Panc1 (cell line): ENCODE measurements around the gene DGKK. TPM values are rescaled to one million over a fixed set of nuclear protein-coding genes. Genes with fewer than 3 reads are reported as not detected.

Source experiments
- ATAC-seq: fragments of 200-7000 bp; cut with Tn5 transposase; 2 replicates; pipeline ENCODE4 v1.9.1; 2020; ENCODE audit warnings: mild to moderate bottlenecking, moderate library complexity
- BruUV-seq: library from RNA; stranded (reverse); fragments of 400-500 nt; replicated peaks from 2 replicates; lab custom pipeline; 2021; lab: Mats Ljungman, UMichigan
- CTCF ChIA-PET: fragments of 300-600 bp; sonication (Branson Sonifier 250); formaldehyde crosslinking; loops from one replicate; lab custom pipeline; 2022; ENCODE audit warnings: antibody characterized with exemption; lab: Charles Lee
- POLR2A ChIA-PET: fragments of 300-600 bp; sonication (Branson Sonifier 250); formaldehyde crosslinking; loops from one replicate; lab custom pipeline; 2022; ENCODE audit warnings: antibody characterized with exemption; lab: Charles Lee
- DNase-seq: peaks from one replicate; pipeline ENCODE4 v3.0.0-alpha.2; 2010; ENCODE audit warnings: low read depth, low spot score
- H3K27ac ChIP-seq: 2 replicates; pipeline ENCODE4 v1.5.1; 2011; ENCODE audit warnings: mild to moderate bottlenecking, low read length, inconsistent platforms
- H3K27me3 ChIP-seq: fragments of 200-500 bp; sonication (Bioruptor generic); 2 replicates; pipeline ENCODE4 v1.6.0; 2014; ENCODE audit warnings: low read length, inconsistent platforms; ENCODE audit not compliant: control insufficient read depth, insufficient read depth
- H3K36me3 ChIP-seq: fragments of 200-500 bp; sonication (Bioruptor generic); 2 replicates; pipeline ENCODE4 v1.5.1; 2014; ENCODE audit warnings: inconsistent platforms, mild to moderate bottlenecking, low read length, moderate library complexity; ENCODE audit not compliant: control insufficient read depth, insufficient read depth
- H3K4me1 ChIP-seq: 2 replicates; pipeline ENCODE4 v1.5.1; 2011; ENCODE audit warnings: inconsistent platforms, mild to moderate bottlenecking, low read length, moderate library complexity; ENCODE audit not compliant: control insufficient read depth, insufficient read depth
- H3K4me3 ChIP-seq, 2 experiments: 2 replicates each; pipeline ENCODE4 v1.5.1; 2011 to 2012; ENCODE audit warnings: low read depth in 2 of 2, low read length in 2 of 2, mild to moderate bottlenecking in 2 of 2, inconsistent platforms in 1 of 2, moderate library complexity in 1 of 2
- H3K9me3 ChIP-seq: fragments of 200-500 bp; sonication (Bioruptor generic); 2 replicates; pipeline ENCODE4 v1.5.1; 2014; ENCODE audit warnings: low read depth, mild to moderate bottlenecking, inconsistent platforms, low read length, moderate library complexity; ENCODE audit not compliant: control insufficient read depth, insufficient read depth
- CTCF ChIP-seq: fragments of 450-650 bp; IDR thresholded peaks from 2 replicates; pipeline ENCODE4 v1.5.1; 2017; ENCODE audit warnings: mild to moderate bottlenecking
- POLR2AphosphoS5 ChIP-seq: IDR thresholded peaks from 2 replicates; pipeline ENCODE4 v1.6.1; 2012; ENCODE audit warnings: mild to moderate bottlenecking, low read depth, low read length, moderate library complexity
- REST ChIP-seq, 2 experiments: IDR thresholded peaks; 2 replicates each; pipeline ENCODE4 v1.6.1; 2011 to 2012; ENCODE audit warnings: low read depth in 2 of 2, control low read depth in 1 of 2, low read length in 1 of 2, mild to moderate bottlenecking in 1 of 2, moderate library complexity in 1 of 2; ENCODE audit not compliant: insufficient read depth in 1 of 2
- SIN3A ChIP-seq: IDR thresholded peaks from 2 replicates; pipeline ENCODE4 v1.6.1; 2012; ENCODE audit warnings: low read depth, mild to moderate bottlenecking, low read length, moderate library complexity, borderline replicate concordance; ENCODE audit not compliant: insufficient read depth
- TCF7L2 ChIP-seq: IDR thresholded peaks from 2 replicates; pipeline ENCODE4 v1.6.1; 2011; ENCODE audit warnings: mild to moderate bottlenecking, low read depth, low read length, inconsistent platforms
- in situ Hi-C: cut with HindIII; loops from 2 replicates; pipeline ENCODE4 v1.10.0; 2016; ENCODE audit warnings: low sequenced_read_pairs, low pct_unique_long_range_greater_than_20kb
- intact Hi-C: fragments of 100-400 bp; cut with micrococcal nuclease; formaldehyde crosslinking; loops from one replicate; pipeline ENCODE4 v1.10.0; 2022; ENCODE audit not compliant: unreplicated experiment
- total RNA-seq: library from RNA; stranded (reverse); gene quantifications from one replicate; pipeline ENCODE4 v1.2.1, GENCODE V29; 2021; ENCODE audit not compliant: unreplicated experiment

The DGKK gene
- total RNA-seq, 1 experiment from 2014 or later, result not detected

GRCh38 chrX:50407976-50408375 is 62.6 kb downstream of the DGKK start:
- BruUV-seq, result no TSS peak
- TF ChIP-seq POLR2AphosphoS5 (no peak), SIN3A (no peak), CTCF (no peak), REST (IDR thresholded peaks at IDR 0.05; ENCODE audit: insufficient read depth in 1 of 2, low read depth in 2 of 2, low read length in 1 of 2) (no peak), TCF7L2 (no peak)
- no peak for ATAC-seq
- CTCF ChIA-PET, result no interaction called here
- Histone ChIP-seq H3K9me3 (no peaks in the 10 kb centered on the region), H3K27me3 (no peaks in the 10 kb centered on the region), H3K4me1 (no peaks in the 10 kb centered on the region), H3K36me3 (no peaks in the 10 kb centered on the region), H3K4me3 (no peak overlapping the region), H3K27ac (no peak overlapping the region)
- POLR2A ChIA-PET, result no interaction called here
- intact Hi-C loops (no loop called here), in situ Hi-C loops (no loop called here)
- DNase-seq, result no peak

- H3K4me1 ChIP-seq, result no peaks in the 10 kb centered on the region
- BruUV-seq, result no TSS peak
- TF ChIP-seq SIN3A (no peak), REST (IDR thresholded peaks at IDR 0.05; ENCODE audit: insufficient read depth in 1 of 2, low read depth in 2 of 2, low read length in 1 of 2) (no peak), CTCF (no peak), TCF7L2 (no peak), POLR2AphosphoS5 (no peak)
- no peaks in the 10 kb centered on the region for H3K9me3 ChIP-seq
- no peak for ATAC-seq
- no peak overlapping the region for H3K27ac ChIP-seq
- no peak for DNase-seq
- ChIA-PET POLR2A (no interaction called here), CTCF (no interaction called here)
- no peaks in the 10 kb centered on the region for H3K27me3 ChIP-seq
- H3K36me3 ChIP-seq, result no peaks in the 10 kb centered on the region
- H3K4me3 ChIP-seq, result no peak overlapping the region
- intact Hi-C loops (no loop called here), in situ Hi-C loops (no loop called here)
Measured at GRCh38 chrX:50403903-50404302, 66.7 kb downstream of the DGKK start.
